Astrocyte (in vitro differentiated cells and primary cell): ENCODE data around the gene PRRX2.

Experiments
- CTCF ChIP-seq: IDR thresholded peaks from 2 replicates; pipeline ENCODE4 v1.5.1; 2011; ENCODE audit warnings: low read depth, mild to moderate bottlenecking, inconsistent platforms, low read length, moderate library complexity; ENCODE audit not compliant: insufficient read depth
- EZH2 ChIP-seq: IDR thresholded peaks from 2 replicates; pipeline ENCODE4 v1.6.1; 2012; ENCODE audit warnings: mild to moderate bottlenecking, low read length, inconsistent platforms; ENCODE audit not compliant: insufficient read depth

DNA sequence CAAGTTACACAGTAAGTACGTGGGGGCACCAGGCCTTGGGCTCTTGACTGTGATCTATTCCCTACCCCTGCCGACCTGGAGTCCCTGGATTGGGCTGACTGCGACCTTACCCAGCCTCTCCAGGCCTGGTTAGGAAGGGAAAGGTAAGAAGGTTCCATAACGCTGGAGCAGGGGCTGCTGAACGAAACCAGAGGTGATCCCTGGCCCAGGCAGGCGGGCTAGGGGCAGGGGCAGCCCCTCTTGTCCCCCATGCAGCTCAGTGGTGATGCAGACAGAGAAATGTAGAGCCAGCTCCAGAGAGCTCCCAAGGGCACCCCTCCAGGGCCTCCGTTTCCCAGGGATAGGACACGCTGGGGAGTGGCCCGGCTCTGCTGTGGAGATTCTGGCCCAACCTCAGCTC lies 14.1 kb downstream of the PRRX2 start:
- TF ChIP-seq CTCF (no peak), EZH2 (no peak)
